Endothelial cell of umbilical vein (primary cell): ENCODE data around the gene ZNF835. TPM values are rescaled to one million over a fixed set of nuclear protein-coding genes. Genes with fewer than 3 reads are reported as not detected.

ENCODE experiments used
- BruUV-seq: library from RNA; stranded (reverse); fragments of 400-500 nt; replicated peaks from 2 replicates; lab custom pipeline; 2021; lab: Mats Ljungman, UMichigan
- CTCF ChIA-PET: fragments of 300-600, 350-600 bp; sonication (Branson Sonifier 250); formaldehyde crosslinking; loops from one replicate; lab custom pipeline; 2021; ENCODE audit warnings: antibody characterized with exemption, inconsistent platforms; lab: Charles Lee
- POLR2A ChIA-PET: fragments of 300-600, 350-600 bp; sonication (Branson Sonifier 250); formaldehyde crosslinking; loops from one replicate; lab custom pipeline; 2021; ENCODE audit warnings: antibody characterized with exemption, inconsistent platforms; lab: Charles Lee
- DNase-seq: peaks from one replicate; pipeline ENCODE4 v3.0.0-alpha.2; 2011; ENCODE audit warnings: low read depth, low spot score
- FAIRE-seq: peaks from 2 replicates; lab custom pipeline; 2011; peaks lifted over from hg19 to GRCh38; lab: Jason Lieb, UNC
- H2AFZ ChIP-seq: 2 replicates; pipeline ENCODE4 v1.6.0; 2012; ENCODE audit warnings: low read depth, low read length, control low read depth, inconsistent platforms
- H3K27ac ChIP-seq: 2 replicates; pipeline ENCODE4 v1.5.1; 2011; ENCODE audit warnings: low read depth, mild to moderate bottlenecking, control low read depth, low read length, moderate library complexity; ENCODE audit not compliant: insufficient read depth
- H3K27me3 ChIP-seq, 2 experiments: 2 replicates each; pipeline versions ENCODE4 v1.6.0 to v1.6.1; 2011; ENCODE audit warnings: low read length in 2 of 2, mixed read lengths in 1 of 2; ENCODE audit not compliant: control insufficient read depth in 2 of 2, insufficient read depth in 2 of 2
- H3K36me3 ChIP-seq, 2 experiments: 2 replicates in 1 of 2; 3 replicates in 1 of 2; pipeline ENCODE4 v1.5.1; 2011; ENCODE audit warnings: low read length in 2 of 2, mild to moderate bottlenecking in 1 of 2, moderate library complexity in 1 of 2; ENCODE audit not compliant: control insufficient read depth in 2 of 2, insufficient read depth in 2 of 2; ENCODE audit errors: extremely low read depth in 1 of 2
- H3K4me1 ChIP-seq: 3 replicates; pipeline ENCODE4 v1.5.1; 2011; ENCODE audit warnings: mild to moderate bottlenecking, low read length; ENCODE audit not compliant: control insufficient read depth, insufficient read depth; ENCODE audit errors: extremely low read depth
- H3K4me2 ChIP-seq: 2 replicates; pipeline ENCODE4 v1.6.1; 2011; ENCODE audit warnings: low read length, control low read depth, mixed read lengths; ENCODE audit not compliant: insufficient read depth
- H3K4me3 ChIP-seq, 3 experiments: fragments of 200-600 bp in 1 of 3; sonication (generic), shearing (Covaris generic) in 1 of 3; replicated peaks in 1 of 3; 2 replicates each; pipeline ENCODE4 v1.5.1; 2011 to 2016; ENCODE audit warnings: control low read depth in 3 of 3, low read length in 3 of 3, mild to moderate bottlenecking in 2 of 3, inconsistent platforms in 1 of 3, low read depth in 1 of 3, moderate library complexity in 1 of 3; ENCODE audit not compliant: insufficient read depth in 1 of 3
- H3K79me2 ChIP-seq: 2 replicates; pipeline ENCODE4 v1.6.0; 2012; ENCODE audit warnings: low read length, inconsistent platforms; ENCODE audit not compliant: control insufficient read depth, insufficient read depth
- H3K9ac ChIP-seq: replicated peaks from 2 replicates; pipeline ENCODE3; 2011; ENCODE audit warnings: low read length, control low read depth; ENCODE audit not compliant: insufficient read depth; ENCODE audit errors: extremely low read depth
- H3K9me1 ChIP-seq: replicated peaks from 3 replicates; pipeline ENCODE4 v1.6.0; 2011; ENCODE audit warnings: mild to moderate bottlenecking, low read length; ENCODE audit not compliant: control insufficient read depth, insufficient read depth; ENCODE audit errors: extremely low read depth
- H3K9me3 ChIP-seq: replicated peaks from 2 replicates; pipeline ENCODE4 v1.5.1; 2012; ENCODE audit warnings: low read length, inconsistent platforms; ENCODE audit not compliant: control insufficient read depth, insufficient read depth
- H4K20me1 ChIP-seq: replicated peaks from 2 replicates; pipeline ENCODE3; 2011; ENCODE audit warnings: mild to moderate bottlenecking, low read length; ENCODE audit not compliant: control insufficient read depth, insufficient read depth; ENCODE audit errors: extremely low read depth
- EZH2 ChIP-seq: IDR thresholded peaks from 2 replicates; pipeline ENCODE4 v1.6.1; 2012; ENCODE audit warnings: borderline replicate concordance, low read depth, mild to moderate bottlenecking, moderate library complexity, low read length, inconsistent platforms; ENCODE audit not compliant: severe bottlenecking
- FOS ChIP-seq: IDR thresholded peaks from 2 replicates; pipeline ENCODE4 v1.6.1; 2011; ENCODE audit warnings: mild to moderate bottlenecking, low read length, moderate library complexity, borderline replicate concordance; ENCODE audit not compliant: insufficient read depth
- GATA2 ChIP-seq: IDR thresholded peaks from 2 replicates; pipeline ENCODE4 v1.7.0; 2011; ENCODE audit warnings: low read depth, mild to moderate bottlenecking, moderate library complexity, mixed read lengths, low read length; ENCODE audit not compliant: insufficient read length, insufficient read depth
- JUN ChIP-seq: IDR thresholded peaks from 2 replicates; pipeline ENCODE4 v1.6.1; 2011; ENCODE audit warnings: borderline replicate concordance, low read depth; ENCODE audit not compliant: insufficient read length, insufficient read depth
- MYC ChIP-seq: IDR thresholded peaks from one replicate; pipeline ENCODE4 v1.6.1; 2011; ENCODE audit warnings: mild to moderate bottlenecking, low read depth, low read length
- POLR2A ChIP-seq: IDR thresholded peaks from 2 replicates; pipeline ENCODE4 v1.6.1; 2012; ENCODE audit warnings: low read depth, mild to moderate bottlenecking, control low read depth, low read length
- POLR2AphosphoS5 ChIP-seq: IDR thresholded peaks from 2 replicates; pipeline ENCODE4 v1.6.1; 2012; ENCODE audit warnings: low read depth, mild to moderate bottlenecking, control low read depth, low read length, moderate library complexity; ENCODE audit not compliant: insufficient read depth
- dilution Hi-C: fragments of 300-500 bp; cut with MboI; formaldehyde crosslinking; loops from one replicate; pipeline ENCODE4 v1.15.0; 2019; ENCODE audit warnings: low sequenced_read_pairs; ENCODE audit not compliant: extremely low pct_ligation_motif_present
- intact Hi-C: fragments of 100-400 bp; cut with micrococcal nuclease; formaldehyde crosslinking; loops from one replicate; pipeline ENCODE4 v1.10.0; 2022
- polyA plus RNA-seq, 4 experiments: library from polyadenylated mRNA; depleted of rRNA in 3 of 4; stranded (reverse) in 3 of 4; unstranded in 1 of 4; fragments of >200 nt; gene quantifications; 2 replicates each; pipeline versions ENCODE4 v1.2.1 to v1.2.3, GENCODE V29; 2011 to 2012; ENCODE audit warnings: missing spikeins in 1 of 4
- total RNA-seq: library from RNA; stranded (reverse); gene quantifications from 2 replicates; pipeline ENCODE4 v1.2.3, GENCODE V29; 2021
- TF ChIP-seq, protein P1 (sequence below), 2 donors: IDR thresholded peaks; 1 replicate in 1 of 2; 2 replicates in 1 of 2; pipeline ENCODE4 v1.5.1; 2011; ENCODE audit warnings: low read length in 2 of 2, mild to moderate bottlenecking in 2 of 2, moderate library complexity in 2 of 2, control low read depth in 1 of 2, inconsistent platforms in 1 of 2, low read depth in 1 of 2; ENCODE audit not compliant: insufficient read depth in 1 of 2; ENCODE audit errors: extremely low read depth in 1 of 2
- TF ChIP-seq, protein P2 (sequence below): IDR thresholded peaks from 2 replicates; pipeline ENCODE4 v1.6.1; 2011; ENCODE audit not compliant: insufficient read depth, insufficient read length

ZNF835 gene
- total and polyA plus RNA-seq, 2 donors (not counting 3 experiments of a cell fraction or from before 2014, with no cell fraction given) = 0.01 TPM; not detected in 1

DNA sequence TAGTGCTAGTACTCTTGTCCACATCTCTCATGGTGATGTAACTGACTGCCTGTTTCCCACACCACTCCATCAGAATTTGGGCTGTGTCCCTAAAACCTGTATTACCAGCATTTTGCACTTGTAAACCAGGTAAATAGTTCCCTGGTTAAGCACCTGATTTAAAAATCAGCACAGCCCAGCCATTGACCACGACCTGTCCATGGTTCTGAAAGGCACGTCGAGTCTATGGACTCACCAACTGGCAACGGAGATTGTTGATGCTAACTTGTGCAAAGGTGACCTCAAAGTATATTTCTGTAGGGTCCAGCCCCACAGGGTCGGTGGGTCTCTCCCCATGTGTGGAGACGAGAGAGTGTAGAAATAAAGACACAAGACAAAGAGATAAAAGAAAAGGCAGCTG is 46.7 kb upstream of the ZNF835 start:
- Histone ChIP-seq H3K4me3 (no peak overlapping the region), H3K9ac (no peak overlapping the region), H3K27ac (no peak overlapping the region), H4K20me1 (no peaks in the 10 kb centered on the region), H3K27me3 (no peaks in the 10 kb centered on the region), H3K9me3 (peaks cover 1% of the 10 kb centered on the region), H3K4me1 (no peaks in the 10 kb centered on the region), H3K4me2 (no peak overlapping the region), H3K9me1 (no peaks in the 10 kb centered on the region), H2AFZ (no peak overlapping the region), H3K36me3 (no peaks in the 10 kb centered on the region), H3K79me2 (no peaks in the 10 kb centered on the region)
- POLR2A ChIA-PET = no interaction called here
- no peak for DNase-seq
- BruUV-seq = no TSS peak
- dilution Hi-C loops = no loop called here
- CTCF ChIA-PET = no interaction called here
- TF ChIP-seq GATA2 (no peak), JUN (no peak), FOS (no peak), POLR2A (no peak), MYC (no peak), POLR2AphosphoS5 (no peak), EZH2 (no peak)
- TF ChIP-seq, protein P1, sequence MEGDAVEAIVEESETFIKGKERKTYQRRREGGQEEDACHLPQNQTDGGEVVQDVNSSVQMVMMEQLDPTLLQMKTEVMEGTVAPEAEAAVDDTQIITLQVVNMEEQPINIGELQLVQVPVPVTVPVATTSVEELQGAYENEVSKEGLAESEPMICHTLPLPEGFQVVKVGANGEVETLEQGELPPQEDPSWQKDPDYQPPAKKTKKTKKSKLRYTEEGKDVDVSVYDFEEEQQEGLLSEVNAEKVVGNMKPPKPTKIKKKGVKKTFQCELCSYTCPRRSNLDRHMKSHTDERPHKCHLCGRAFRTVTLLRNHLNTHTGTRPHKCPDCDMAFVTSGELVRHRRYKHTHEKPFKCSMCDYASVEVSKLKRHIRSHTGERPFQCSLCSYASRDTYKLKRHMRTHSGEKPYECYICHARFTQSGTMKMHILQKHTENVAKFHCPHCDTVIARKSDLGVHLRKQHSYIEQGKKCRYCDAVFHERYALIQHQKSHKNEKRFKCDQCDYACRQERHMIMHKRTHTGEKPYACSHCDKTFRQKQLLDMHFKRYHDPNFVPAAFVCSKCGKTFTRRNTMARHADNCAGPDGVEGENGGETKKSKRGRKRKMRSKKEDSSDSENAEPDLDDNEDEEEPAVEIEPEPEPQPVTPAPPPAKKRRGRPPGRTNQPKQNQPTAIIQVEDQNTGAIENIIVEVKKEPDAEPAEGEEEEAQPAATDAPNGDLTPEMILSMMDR (IDR thresholded peaks at IDR 0.05; ENCODE audit: extremely low read depth in 1 of 2, insufficient read depth in 1 of 2, low read depth in 1 of 2, low read length in 2 of 2) = no peak
- TF ChIP-seq, protein P2, sequence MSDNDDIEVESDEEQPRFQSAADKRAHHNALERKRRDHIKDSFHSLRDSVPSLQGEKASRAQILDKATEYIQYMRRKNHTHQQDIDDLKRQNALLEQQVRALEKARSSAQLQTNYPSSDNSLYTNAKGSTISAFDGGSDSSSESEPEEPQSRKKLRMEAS = no peak
- no peak for FAIRE-seq
- intact Hi-C loops = no loop called here
